GM12892 (cell line): ENCODE data around the gene SCAP.
"Not testable (repeated sequence)": the region's sequence is repeated elsewhere in the genome, so short reads cannot be mapped to it uniquely, and the experiment has no call there.

Experiments used
- POLR2A ChIP-seq: IDR thresholded peaks from 2 replicates; pipeline ENCODE4 v1.6.1; 2011; ENCODE audit warnings: low read depth, low read length, control low read depth
- POLR2AphosphoS5 ChIP-seq: IDR thresholded peaks from 2 replicates; pipeline ENCODE4 v1.6.1; 2011; ENCODE audit warnings: low read depth, low read length, control low read depth
- TAF1 ChIP-seq: IDR thresholded peaks from 2 replicates; pipeline ENCODE4 v1.6.1; 2011; ENCODE audit warnings: low read depth, mild to moderate bottlenecking, control low read depth, low read length, borderline replicate concordance

DNA sequence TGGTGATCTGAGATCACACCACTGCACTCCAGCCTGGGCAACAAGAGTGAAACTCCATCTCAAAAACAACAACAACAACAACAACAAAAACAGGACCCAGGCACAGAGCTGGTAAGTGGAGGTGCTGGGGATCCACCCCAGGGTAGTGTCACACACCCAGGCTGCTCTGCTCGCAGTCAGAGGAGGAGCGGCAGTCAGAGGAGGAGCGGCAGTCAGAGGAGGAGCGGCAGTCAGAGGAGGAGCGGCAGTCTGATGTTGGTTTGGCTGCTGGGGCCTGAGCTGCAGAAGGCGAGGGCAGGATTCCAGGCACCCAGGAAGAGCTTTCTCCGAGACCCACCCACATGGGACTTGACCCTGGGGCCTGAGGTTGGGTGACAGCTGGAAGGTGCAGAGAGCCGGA, 105.7 kb downstream of the SCAP start:
- not testable (repeated sequence) for TF ChIP-seq POLR2A, POLR2AphosphoS5, TAF1
